SIG-M5 treated with dmso at 0.1 percent for 504 hours (cell line): ENCODE results near the gene PTPRK.

Experiments
- DNase-seq: peaks from one replicate; lab custom pipeline; 2025; ENCODE audit not compliant: unreplicated experiment; lab: John Stamatoyannopoulos, UW

PTPRK gene

GRCh38 chr6:128252341-128253176 is 267.8 kb downstream of the PTPRK start:
- no peak for DNase-seq

GRCh38 chr6:128251445-128252340 is 268.7 kb downstream of the PTPRK start:
- no peak for DNase-seq

GRCh38 chr6:128250370-128251070 is 269.9 kb downstream of the PTPRK start:
- DNase-seq: no peak

GRCh38 chr6:128249429-128249828 is 271.0 kb downstream of the PTPRK start:
- DNase-seq: no peak

GRCh38 chr6:128246472-128247260 is 273.7 kb downstream of the PTPRK start:
- DNase-seq: no peak

- DNase-seq: no peak
These were observed 275.5 kb downstream of the PTPRK start for GRCh38 chr6:128244751-128245405.

GRCh38 chr6:128242765-128243403 is 277.5 kb downstream of the PTPRK start:
- no peak for DNase-seq

GRCh38 chr6:128241216-128241615 is 279.2 kb downstream of the PTPRK start:
- no peak for DNase-seq

GRCh38 chr6:128240024-128240428 is 280.4 kb downstream of the PTPRK start:
- no peak for DNase-seq

GRCh38 chr6:128239146-128239545 is 281.3 kb downstream of the PTPRK start:
- no peak for DNase-seq

GRCh38 chr6:128238225-128238624 is 282.2 kb downstream of the PTPRK start:
- DNase-seq: no peak

GRCh38 chr6:128235556-128235955 is 284.8 kb downstream of the PTPRK start:
- no peak for DNase-seq

GRCh38 chr6:128233531-128233930 is 286.9 kb downstream of the PTPRK start:
- no peak for DNase-seq

- DNase-seq: no peak
These were observed 290.0 kb downstream of the PTPRK start for GRCh38 chr6:128230267-128230989.

- DNase-seq: no peak
These were observed 294.8 kb downstream of the PTPRK start for GRCh38 chr6:128225612-128226011.

GRCh38 chr6:128216917-128217316 is 303.5 kb downstream of the PTPRK start:
- no peak for DNase-seq

- no peak for DNase-seq
These were observed 310.6 kb downstream of the PTPRK start for GRCh38 chr6:128209771-128210170.

- no peak for DNase-seq
These were observed 311.4 kb downstream of the PTPRK start for GRCh38 chr6:128208851-128209580.
